Left ventricle myocardium inferior (tissue), 1 donor: ENCODE data around the gene GTF2F2. TPM values are rescaled to one million over a fixed set of nuclear protein-coding genes. Genes with fewer than 3 reads are reported as not detected.
A peak's percentile ranks its signal among the peaks of the same experiment; 100 is the strongest.

Experiments used
- DNase-seq: peaks from one replicate; pipeline ENCODE4 v3.0.0-alpha.2; 2020
- H3K27ac ChIP-seq: fragments of 200-600 bp; replicated peaks from 2 replicates; pipeline ENCODE4 v1.8.0; 2021
- H3K27me3 ChIP-seq: fragments of 200-600 bp; 2 replicates; pipeline ENCODE4 v1.8.0; 2021; ENCODE audit warnings: low read depth
- H3K36me3 ChIP-seq: fragments of 200-600 bp; 2 replicates; pipeline ENCODE4 v1.8.0; 2021
- H3K4me1 ChIP-seq: fragments of 200-600 bp; 2 replicates; pipeline ENCODE4 v1.8.0; 2021
- H3K4me3 ChIP-seq: fragments of 200-600 bp; 2 replicates; pipeline ENCODE4 v1.8.0; 2021; ENCODE audit warnings: mild to moderate bottlenecking, moderate library complexity
- H3K9me3 ChIP-seq: fragments of 200-600 bp; replicated peaks from 2 replicates; pipeline ENCODE4 v1.8.0; 2021
- intact Hi-C: fragments of 100-400 bp; cut with micrococcal nuclease; formaldehyde crosslinking; loops from one replicate; pipeline ENCODE4 v1.11.0; 2022
- total RNA-seq: library from RNA; stranded (reverse); fragmentation: NEBNext Ultra II Directional; extraction: Animal tissue kit (Norgen Biotek cat#: 25700); gene quantifications from one replicate; pipeline ENCODE4 v1.2.1, GENCODE V29; 2021
- TF ChIP-seq, protein P1 (sequence below): fragments of 200-600 bp; IDR thresholded peaks from 2 replicates; pipeline ENCODE4 v1.8.0; 2021; ENCODE audit warnings: antibody characterized with exemption, mild to moderate bottlenecking, borderline replicate concordance
- donor health status: DM: no; HTN: yes; CAD: no; lungs with severe emphysema.

Gene GTF2F2
- total RNA-seq, 1 donor from 2014 or later = 23.1 TPM

DNA sequence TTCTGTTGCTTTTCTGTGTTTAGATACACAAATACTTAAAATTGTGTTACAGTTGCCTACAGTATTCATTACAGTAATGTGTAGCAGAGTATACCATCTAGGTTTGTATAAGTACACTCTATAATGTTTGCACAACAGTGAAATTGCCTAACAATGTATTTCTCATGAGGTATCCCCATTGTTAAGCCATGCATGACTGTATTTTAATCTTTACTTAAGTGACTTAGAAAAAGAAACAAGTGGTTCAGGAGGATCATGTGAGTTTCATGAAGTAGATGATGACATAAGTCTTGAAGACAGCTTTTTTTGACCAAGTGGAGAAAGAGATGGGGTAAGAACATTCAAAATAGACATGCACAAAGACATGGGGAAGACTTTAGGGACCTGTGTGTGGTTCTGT is 88.9 kb downstream of the GTF2F2 start:
- no peak for DNase-seq
- Histone ChIP-seq H3K27me3 (no peaks in the 10 kb centered on the region), H3K9me3 (no peaks in the 10 kb centered on the region), H3K4me1 (peaks cover 33% of the 10 kb centered on the region), H3K27ac (no peak overlapping the region), H3K36me3 (peaks cover 11% of the 10 kb centered on the region), H3K4me3 (no peak overlapping the region)
- TF ChIP-seq, protein P1, sequence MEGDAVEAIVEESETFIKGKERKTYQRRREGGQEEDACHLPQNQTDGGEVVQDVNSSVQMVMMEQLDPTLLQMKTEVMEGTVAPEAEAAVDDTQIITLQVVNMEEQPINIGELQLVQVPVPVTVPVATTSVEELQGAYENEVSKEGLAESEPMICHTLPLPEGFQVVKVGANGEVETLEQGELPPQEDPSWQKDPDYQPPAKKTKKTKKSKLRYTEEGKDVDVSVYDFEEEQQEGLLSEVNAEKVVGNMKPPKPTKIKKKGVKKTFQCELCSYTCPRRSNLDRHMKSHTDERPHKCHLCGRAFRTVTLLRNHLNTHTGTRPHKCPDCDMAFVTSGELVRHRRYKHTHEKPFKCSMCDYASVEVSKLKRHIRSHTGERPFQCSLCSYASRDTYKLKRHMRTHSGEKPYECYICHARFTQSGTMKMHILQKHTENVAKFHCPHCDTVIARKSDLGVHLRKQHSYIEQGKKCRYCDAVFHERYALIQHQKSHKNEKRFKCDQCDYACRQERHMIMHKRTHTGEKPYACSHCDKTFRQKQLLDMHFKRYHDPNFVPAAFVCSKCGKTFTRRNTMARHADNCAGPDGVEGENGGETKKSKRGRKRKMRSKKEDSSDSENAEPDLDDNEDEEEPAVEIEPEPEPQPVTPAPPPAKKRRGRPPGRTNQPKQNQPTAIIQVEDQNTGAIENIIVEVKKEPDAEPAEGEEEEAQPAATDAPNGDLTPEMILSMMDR = no peak
- intact Hi-C loops = no loop called here

DNA sequence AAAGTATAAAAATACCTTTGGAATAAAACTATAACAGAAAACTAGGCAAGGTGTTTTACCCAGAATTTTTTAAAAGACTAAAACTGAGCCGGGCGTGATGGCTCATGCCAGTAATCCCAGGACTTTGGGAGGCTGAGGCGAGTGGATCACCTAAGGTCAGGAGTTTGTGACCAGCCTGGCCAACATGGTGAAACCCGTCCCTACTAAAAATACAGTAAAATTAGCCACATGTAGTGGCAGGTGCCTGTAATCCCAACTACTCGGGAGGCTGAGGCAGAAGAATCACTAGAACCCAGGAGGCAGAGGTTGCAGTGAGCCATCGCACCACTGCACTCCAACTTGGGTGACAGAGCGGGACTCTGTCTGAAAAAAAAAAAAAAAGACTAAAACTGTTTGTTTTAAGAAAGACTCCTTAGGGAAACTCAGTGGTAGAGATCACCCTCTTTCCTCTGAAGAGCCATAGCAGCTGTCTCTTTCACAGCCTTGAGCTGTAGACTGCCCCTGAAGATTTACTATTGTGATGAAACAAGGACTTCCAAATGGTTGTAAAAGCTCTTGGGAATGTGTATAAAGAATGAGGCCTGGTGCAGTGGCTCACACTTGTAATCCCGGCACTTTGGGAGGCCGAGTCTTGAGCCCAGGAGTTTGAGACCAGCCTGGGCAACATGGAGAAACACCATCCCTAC is 95.2 kb downstream of the GTF2F2 start:
- intact Hi-C loops = no loop called here
- TF ChIP-seq, protein P1 = no peak
- H3K9me3 ChIP-seq = no peaks in the 10 kb centered on the region
- H3K36me3 ChIP-seq = no peaks in the 10 kb centered on the region
- DNase-seq = no peak
- peaks cover 30% of the 10 kb centered on the region for H3K4me1 ChIP-seq
- no peaks in the 10 kb centered on the region for H3K27me3 ChIP-seq
- H3K4me3 ChIP-seq = no peak overlapping the region
- no peak overlapping the region for H3K27ac ChIP-seq

DNA sequence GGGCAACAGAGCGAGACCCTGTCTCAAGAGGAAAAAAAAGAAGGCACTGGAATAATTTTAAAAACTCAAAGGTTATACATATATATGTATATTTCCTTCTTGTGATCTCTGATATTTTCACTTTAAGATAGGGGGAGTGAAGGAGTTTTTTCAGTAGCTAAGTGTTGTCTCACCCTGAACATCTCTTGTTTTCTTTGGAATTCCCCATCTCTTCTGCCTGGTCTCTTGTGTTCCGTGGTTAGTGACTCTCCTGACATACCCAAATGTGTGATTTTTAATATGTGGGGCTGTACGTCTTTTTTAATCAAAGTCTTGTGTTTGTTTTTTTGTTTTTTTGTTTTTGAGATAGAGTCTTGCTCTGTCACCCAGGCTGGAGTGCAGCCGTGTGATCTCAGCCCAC is 95.9 kb downstream of the GTF2F2 start:
- Histone ChIP-seq H3K9me3 (no peaks in the 10 kb centered on the region), H3K27ac (no peak overlapping the region), H3K4me3 (no peak overlapping the region), H3K4me1 (peaks cover 30% of the 10 kb centered on the region), H3K36me3 (no peaks in the 10 kb centered on the region), H3K27me3 (no peaks in the 10 kb centered on the region)
- no peak for DNase-seq
- intact Hi-C loops = no loop called here
- TF ChIP-seq, protein P1 = no peak

DNA sequence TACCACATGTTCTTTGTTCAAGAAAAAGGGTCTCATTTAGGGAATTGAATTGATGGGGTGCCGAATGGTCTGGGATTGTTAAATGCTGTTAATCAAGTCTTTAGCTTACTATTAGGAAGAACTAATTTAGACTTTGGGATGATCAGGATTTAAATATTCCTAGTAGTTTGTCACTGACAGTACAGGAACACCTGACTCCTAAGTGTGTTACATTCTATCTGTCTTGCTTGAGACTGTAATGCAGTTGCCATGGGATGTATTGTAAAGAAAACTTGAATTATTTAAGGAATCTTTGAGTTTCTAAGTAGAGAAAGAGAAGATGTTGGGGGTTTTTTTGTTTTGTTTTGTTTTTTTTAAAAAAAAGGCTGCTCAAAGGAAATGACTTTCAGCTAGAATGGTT is 98.4 kb downstream of the GTF2F2 start:
- TF ChIP-seq, protein P1 = no peak
- no peaks in the 10 kb centered on the region for H3K36me3 ChIP-seq
- H3K4me1 ChIP-seq = peaks cover 30% of the 10 kb centered on the region
- H3K4me3 ChIP-seq = no peak overlapping the region
- DNase-seq = no peak
- H3K27me3 ChIP-seq = no peaks in the 10 kb centered on the region
- H3K9me3 ChIP-seq = no peaks in the 10 kb centered on the region
- intact Hi-C loops = no loop called here
- peak overlapping the region; percentile 0 for H3K27ac ChIP-seq

- TF ChIP-seq, protein P1 = no peak
- Histone ChIP-seq H3K27me3 (no peaks in the 10 kb centered on the region), H3K27ac (peak overlapping the region; percentile 0), H3K4me3 (no peak overlapping the region), H3K36me3 (no peaks in the 10 kb centered on the region), H3K4me1 (peaks cover 30% of the 10 kb centered on the region), H3K9me3 (no peaks in the 10 kb centered on the region)
- DNase-seq = no peak
- intact Hi-C loops = no loop called here
These were observed 99.0 kb downstream of the GTF2F2 start for GRCh38 chr13:45219123-45219891.
